Measurements from ENCODE around the gene ZBTB4. TPM values are rescaled to one million over a fixed set of nuclear protein-coding genes. Genes with fewer than 3 reads are reported as not detected.
A peak's percentile ranks its signal among the peaks of the same experiment; 100 is the strongest.

ZBTB4 gene, protein sequence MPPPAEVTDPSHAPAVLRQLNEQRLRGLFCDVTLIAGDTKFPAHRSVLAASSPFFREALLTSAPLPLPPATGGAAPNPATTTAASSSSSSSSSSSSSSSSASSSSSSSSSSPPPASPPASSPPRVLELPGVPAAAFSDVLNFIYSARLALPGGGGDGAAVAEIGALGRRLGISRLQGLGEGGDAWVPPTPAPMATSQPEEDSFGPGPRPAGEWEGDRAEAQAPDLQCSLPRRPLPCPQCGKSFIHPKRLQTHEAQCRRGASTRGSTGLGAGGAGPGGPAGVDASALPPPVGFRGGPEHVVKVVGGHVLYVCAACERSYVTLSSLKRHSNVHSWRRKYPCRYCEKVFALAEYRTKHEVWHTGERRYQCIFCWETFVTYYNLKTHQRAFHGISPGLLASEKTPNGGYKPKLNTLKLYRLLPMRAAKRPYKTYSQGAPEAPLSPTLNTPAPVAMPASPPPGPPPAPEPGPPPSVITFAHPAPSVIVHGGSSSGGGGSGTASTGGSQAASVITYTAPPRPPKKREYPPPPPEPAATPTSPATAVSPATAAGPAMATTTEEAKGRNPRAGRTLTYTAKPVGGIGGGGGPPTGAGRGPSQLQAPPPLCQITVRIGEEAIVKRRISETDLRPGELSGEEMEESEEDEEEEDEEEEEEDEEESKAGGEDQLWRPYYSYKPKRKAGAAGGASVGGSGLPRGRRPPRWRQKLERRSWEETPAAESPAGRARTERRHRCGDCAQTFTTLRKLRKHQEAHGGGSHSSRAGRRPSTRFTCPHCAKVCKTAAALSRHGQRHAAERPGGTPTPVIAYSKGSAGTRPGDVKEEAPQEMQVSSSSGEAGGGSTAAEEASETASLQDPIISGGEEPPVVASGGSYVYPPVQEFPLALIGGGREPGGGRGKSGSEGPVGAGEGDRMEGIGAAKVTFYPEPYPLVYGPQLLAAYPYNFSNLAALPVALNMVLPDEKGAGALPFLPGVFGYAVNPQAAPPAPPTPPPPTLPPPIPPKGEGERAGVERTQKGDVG
- total RNA-seq: 10 to 100 TPM; 30.3 to 89.2 (median 64.1) TPM
- polyA plus RNA-seq: 10 to 100 TPM; 15.3 to 25.5 TPM
- total RNA-seq: 255 reads per million, percentile 95 among the genes with 10 or more reads in this experiment

DNA sequence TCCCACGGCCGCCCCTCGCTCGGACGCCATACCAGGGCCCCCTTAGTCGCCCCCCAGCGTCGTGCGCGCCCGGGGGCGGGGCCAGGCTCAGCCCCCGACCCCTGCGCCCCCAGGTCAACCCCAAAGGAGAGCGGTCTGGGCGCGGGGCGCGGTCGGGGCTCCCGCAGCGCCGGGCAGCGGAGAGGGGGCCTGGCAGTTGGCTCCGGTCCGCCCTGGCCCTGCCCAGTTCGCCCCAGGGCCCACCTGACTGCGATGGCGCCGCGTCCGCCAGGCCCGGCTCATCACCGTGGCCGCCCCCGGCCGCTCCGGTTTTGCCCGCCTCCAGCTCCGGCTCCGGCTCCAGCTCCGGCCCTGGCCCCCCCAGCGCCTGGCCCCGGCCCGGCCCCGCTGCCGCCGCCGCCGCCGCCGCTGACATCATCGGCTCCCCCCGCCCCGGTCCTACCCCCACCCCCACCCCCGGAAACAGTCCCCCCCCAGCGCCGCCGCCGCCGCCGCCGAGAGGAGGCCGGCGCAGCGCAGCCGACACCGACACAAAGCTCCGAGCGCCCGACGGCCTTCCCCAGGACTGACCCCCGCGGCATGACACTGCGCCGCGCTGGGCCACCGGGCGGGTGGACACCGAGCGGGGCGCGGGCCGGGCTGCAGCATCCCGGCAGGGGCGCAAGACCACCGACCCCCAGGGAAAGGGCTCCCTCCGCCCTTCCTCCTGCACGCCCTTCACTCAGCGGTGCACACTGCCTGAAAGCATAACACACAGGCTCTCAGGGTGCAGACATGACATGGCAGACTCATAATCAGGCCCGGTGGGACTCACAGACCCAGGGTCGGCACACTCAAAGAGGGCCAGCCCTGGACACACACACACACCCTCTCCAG is at the start of gene ZBTB4:
TSS of gene ZBTB4 (minus strand) at position 419 of the 876 bp plus-strand sequence. CDS start 12,830 bp downstream, outside the sequence.
- H3K4me3 Mint-ChIP-seq: peak within 1 kb of the TSS; percentile 90 to 99 (median 98)
- H3K4me1 Mint-ChIP-seq: peaks cover 51 to 78% (median 68%) of the 10 kb centered on the region in 7 donors
- H3K4me1 ChIP-seq (ENCODE audit: control insufficient read depth in 2 of 2, insufficient read depth in 2 of 2, low read length in 2 of 2): peaks cover 26 to 49% of the 10 kb centered on the region in 2 donors
- peak within 1 kb of the TSS; percentile 90 to 100 (median 100) for H3K27ac Mint-ChIP-seq
- peaks cover 0 to 3% (median 0%) of the 10 kb centered on the region in 3 experiments for H3K36me3 ChIP-seq (ENCODE audit: control insufficient read depth in 2 of 3, insufficient read depth in 3 of 3, low read length in 3 of 3)
- DNase-seq (peak; percentile 65 to 78 (median 70)), ATAC-seq (peak; percentile 5)
- ChIA-PET CTCF (interaction anchor here (1.0 to 2.4 kb wide), 4 partner anchors 38 to 123 kb away, joined by 3 to 6 read pairs (median 3); partner anchors contain the start of gene TMEM102), POLR2A (interaction anchor here (0.7 to 12.3 kb wide), 27 partner anchors 8 to 458 kb away, joined by 3 to 199 read pairs (median 5); partner anchors contain the start of genes ACAP1, CHRNB1, CTDNEP1 and ELP5)
- peaks cover 0 to 4% (median 0%) of the 10 kb centered on the region in 11 donors for H3K9me3 Mint-ChIP-seq
- H3K9me3 ChIP-seq (ENCODE audit: control insufficient read depth in 2 of 3, low read length in 3 of 3): no peaks in the 10 kb centered on the region
- peak within 1 kb of the TSS; percentile 100 for H3K27ac ChIP-seq (ENCODE audit: low read depth, low read length)
- H3K27me3 Mint-ChIP-seq: no peaks in the 10 kb centered on the region
- intact Hi-C loops (cut with micrococcal nuclease): loop anchor here (1.0 to 10.0 kb wide), 7 partner anchors 24 to 678 kb away; partner anchors contain the start of genes CHD3 (in 1 of the 2), CNTROB (in 1 of the 2), KCTD11 (in 1 of the 2) and SLC16A13 (in 1 of the 2)
- H3K4me3 ChIP-seq (ENCODE audit: low read length): peak within 1 kb of the TSS; percentile 88
- H3K36me3 Mint-ChIP-seq: peaks cover 0 to 6% (median 0%) of the 10 kb centered on the region in 5 donors
- H3K27me3 ChIP-seq (ENCODE audit: control insufficient read depth in 2 of 2, insufficient read depth in 2 of 2, low read length in 2 of 2): no peaks in the 10 kb centered on the region

- Mint-ChIP-seq H3K4me1 (no peaks in the 10 kb centered on the region), H3K27me3 (peaks cover 0 to 2% (median 0%) of the 10 kb centered on the region in 5 donors), H3K27ac (no peak overlapping the region), H3K4me3 (no peak overlapping the region), H3K36me3 (peaks cover 0 to 7% (median 5%) of the 10 kb centered on the region in 5 donors), H3K9me3 (peaks cover 0 to 33% (median 11%) of the 10 kb centered on the region in 11 donors)
- no peaks in the 10 kb centered on the region for H3K9me3 ChIP-seq (ENCODE audit: control insufficient read depth in 2 of 3, low read length in 3 of 3)
- H3K4me1 ChIP-seq (ENCODE audit: control insufficient read depth in 2 of 2, insufficient read depth in 2 of 2, low read length in 2 of 2): no peaks in the 10 kb centered on the region
- intact Hi-C loops (cut with micrococcal nuclease): no loop called here
- DNase-seq (no peak), ATAC-seq (no peak)
- H3K27me3 ChIP-seq (ENCODE audit: control insufficient read depth in 2 of 2, insufficient read depth in 2 of 2, low read length in 2 of 2): no peaks in the 10 kb centered on the region
- no peak overlapping the region for H3K27ac ChIP-seq (ENCODE audit: low read depth, low read length)
- no peaks in the 10 kb centered on the region for H3K36me3 ChIP-seq (ENCODE audit: control insufficient read depth in 2 of 3, insufficient read depth in 3 of 3, low read length in 3 of 3)
- ChIA-PET CTCF (no interaction called here), POLR2A (no interaction called here)
- H3K4me3 ChIP-seq (ENCODE audit: low read length): no peak overlapping the region
Measured at GRCh38 chr17:7528842-7529241, 49.4 kb upstream of the ZBTB4 start.

DNA sequence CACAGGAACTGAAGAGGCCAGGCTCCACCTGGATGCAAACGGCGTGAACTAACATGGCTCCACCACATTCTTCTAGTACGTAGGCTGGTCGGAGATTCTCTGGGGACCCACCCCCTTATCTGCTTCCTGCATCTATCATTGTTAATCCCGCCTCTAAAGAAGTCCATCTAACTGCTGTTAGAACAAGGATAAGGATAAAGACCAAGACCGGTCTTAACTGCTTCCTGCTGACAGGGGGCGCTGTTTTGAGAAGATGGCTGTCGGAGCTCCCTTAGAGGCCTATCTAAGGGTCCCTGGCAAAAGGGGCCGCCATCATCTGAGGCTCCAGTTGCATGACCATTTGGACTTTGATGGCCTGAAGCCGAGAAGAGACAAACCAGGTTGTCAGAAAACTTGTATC is 43.6 kb upstream of the ZBTB4 start:
- Mint-ChIP-seq H3K27me3 (peaks cover 0 to 2% (median 0%) of the 10 kb centered on the region in 5 donors), H3K4me3 (no peak overlapping the region), H3K27ac (peak overlapping the region in 4 of 9 donors; percentile 42 to 84 (median 51)), H3K9me3 (peaks cover 0 to 11% (median 0%) of the 10 kb centered on the region in 11 donors), H3K36me3 (no peaks in the 10 kb centered on the region), H3K4me1 (peaks cover 3 to 6% (median 5%) of the 10 kb centered on the region in 7 donors)
- CTCF ChIA-PET: interaction anchor here (0.7 to 4.4 kb wide), 9 partner anchors 8 to 64 kb away, joined by 3 to 45 read pairs (median 3); partner anchors contain the start of genes SENP3, TNFSF12 and TNFSF13
- POLR2A ChIA-PET: interaction anchor here (0.6 to 0.9 kb wide), 2 partner anchors 15 to 49 kb away, joined by 3 to 4 read pairs; no protein-coding TSS in a partner anchor
- no peaks in the 10 kb centered on the region for H3K4me1 ChIP-seq (ENCODE audit: control insufficient read depth in 2 of 2, insufficient read depth in 2 of 2, low read length in 2 of 2)
- ATAC-seq: peak; percentile 64
- H3K27ac ChIP-seq (ENCODE audit: low read depth, low read length): no peak overlapping the region
- no peaks in the 10 kb centered on the region for H3K9me3 ChIP-seq (ENCODE audit: control insufficient read depth in 2 of 3, low read length in 3 of 3)
- peak in 8 of 9 donors; percentile 34 to 58 (median 48) for DNase-seq
- no peak overlapping the region for H3K4me3 ChIP-seq (ENCODE audit: low read length)
- no peaks in the 10 kb centered on the region for H3K27me3 ChIP-seq (ENCODE audit: control insufficient read depth in 2 of 2, insufficient read depth in 2 of 2, low read length in 2 of 2)
- no peaks in the 10 kb centered on the region for H3K36me3 ChIP-seq (ENCODE audit: control insufficient read depth in 2 of 3, insufficient read depth in 3 of 3, low read length in 3 of 3)
- intact Hi-C loops (cut with micrococcal nuclease): loop anchor here (1.0 to 2.0 kb wide), 5 partner anchors 26 to 165 kb away; partner anchors contain the start of genes SENP3 (in 2 of the 2), TNFSF12 (in 1 of the 2) and WRAP53 (in 1 of the 2)

DNA sequence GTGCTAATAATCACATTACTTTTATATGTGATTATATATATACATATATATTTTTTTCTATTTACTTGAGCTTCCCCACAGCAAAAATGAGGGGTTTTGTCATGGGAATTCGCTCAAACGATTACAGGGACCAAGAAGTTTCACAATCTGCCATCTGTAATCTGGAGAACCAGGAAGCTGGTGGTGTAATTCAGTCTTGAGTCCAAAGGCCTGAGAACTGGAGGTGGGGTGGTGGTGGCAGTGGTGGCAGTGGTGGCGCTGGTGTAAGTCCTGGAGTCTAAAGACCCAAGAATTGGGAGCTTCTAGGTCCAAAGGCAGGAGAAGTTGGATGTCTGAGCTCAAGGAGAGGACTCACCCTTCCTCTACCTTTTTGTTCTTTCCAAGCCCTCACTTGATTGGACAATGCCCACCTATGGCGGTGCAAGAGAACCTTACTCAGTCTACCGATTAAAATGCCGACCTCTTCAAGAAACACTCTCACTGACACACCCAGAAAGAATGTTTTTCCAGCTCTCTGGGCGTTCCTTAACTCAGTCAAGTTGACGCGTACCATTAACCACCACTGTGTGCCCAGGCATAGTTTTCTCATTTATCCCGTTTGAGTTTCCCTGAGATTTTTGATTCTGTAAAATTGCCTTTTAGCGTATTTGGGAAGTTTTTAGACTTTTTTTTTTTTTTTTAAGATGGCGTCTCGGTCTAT is 36.6 kb upstream of the ZBTB4 start:
- Histone ChIP-seq H3K27me3 (ENCODE audit: control insufficient read depth in 2 of 2, insufficient read depth in 2 of 2, low read length in 2 of 2) (no peaks in the 10 kb centered on the region), H3K4me1 (ENCODE audit: control insufficient read depth in 2 of 2, insufficient read depth in 2 of 2, low read length in 2 of 2) (no peaks in the 10 kb centered on the region), H3K27ac (ENCODE audit: low read depth, low read length) (no peak overlapping the region), H3K9me3 (ENCODE audit: control insufficient read depth in 2 of 3, low read length in 3 of 3) (no peaks in the 10 kb centered on the region), H3K36me3 (ENCODE audit: control insufficient read depth in 2 of 3, insufficient read depth in 3 of 3, low read length in 3 of 3) (peaks cover 5 to 33% (median 6%) of the 10 kb centered on the region in 3 experiments), H3K4me3 (ENCODE audit: low read length) (no peak overlapping the region)
- peaks cover 0 to 17% (median 6%) of the 10 kb centered on the region in 5 donors for H3K36me3 Mint-ChIP-seq
- DNase-seq: no peak
- H3K27ac Mint-ChIP-seq: peak overlapping the region in 3 of 9 donors; percentile 12 to 74 (median 45)
- no peak overlapping the region for H3K4me3 Mint-ChIP-seq
- ATAC-seq: no peak
- ChIA-PET POLR2A (interaction anchor here (0.6 to 5.3 kb wide), 6 partner anchors 40 to 91 kb away, joined by 3 to 45 read pairs (median 4); partner anchors contain the start of genes SENP3, SPEM2 and TNFSF13), CTCF (interaction anchor here (0.6 to 4.4 kb wide), 9 partner anchors 9 to 171 kb away, joined by 3 to 86 read pairs (median 4); partner anchors contain the start of genes SENP3, TNFSF13, TP53 and WRAP53)
- H3K9me3 Mint-ChIP-seq: no peaks in the 10 kb centered on the region
- peaks cover 0 to 7% (median 0%) of the 10 kb centered on the region in 7 donors for H3K4me1 Mint-ChIP-seq
- intact Hi-C loops (cut with micrococcal nuclease): no loop called here
- H3K27me3 Mint-ChIP-seq: no peaks in the 10 kb centered on the region
